ENCODE data around the gene VSIG1. TPM values are rescaled to one million over a fixed set of nuclear protein-coding genes. Genes with fewer than 3 reads are reported as not detected.

VSIG1 gene
- total RNA-seq, 1 donor from 2014 or later: 2.9 TPM

GRCh38 chrX:108019382-108019875 lies 25.4 kb upstream of the VSIG1 start:
- Histone ChIP-seq H3K4me3 (no peak overlapping the region), H3K27ac (no peak overlapping the region), H3K27me3 (no peaks in the 10 kb centered on the region), H3K36me3 (no peaks in the 10 kb centered on the region), H3K9me3 (no peaks in the 10 kb centered on the region), H3K4me1 (no peaks in the 10 kb centered on the region)
- intact Hi-C loops (cut with DNase I): no loop called here
- TF ChIP-seq CTCF (IDR thresholded peaks at IDR 0.05): no peak
- no peak for DNase-seq (ENCODE audit: low spot score in 2 of 2)

- DNase-seq (ENCODE audit: low spot score in 2 of 2): no peak
- Histone ChIP-seq H3K9me3 (no peaks in the 10 kb centered on the region), H3K27me3 (no peaks in the 10 kb centered on the region), H3K27ac (no peak overlapping the region), H3K4me3 (no peak overlapping the region), H3K36me3 (no peaks in the 10 kb centered on the region), H3K4me1 (no peaks in the 10 kb centered on the region)
- peak in 1 of 3 experiments; percentile 21 for TF ChIP-seq CTCF (IDR thresholded peaks at IDR 0.05)
- intact Hi-C loops (cut with DNase I): no loop called here
Measured at GRCh38 chrX:108020631-108021030, 24.2 kb upstream of the VSIG1 start.

- Histone ChIP-seq H3K36me3 (no peaks in the 10 kb centered on the region), H3K27ac (no peak overlapping the region), H3K4me3 (no peak overlapping the region), H3K27me3 (no peaks in the 10 kb centered on the region), H3K4me1 (no peaks in the 10 kb centered on the region), H3K9me3 (no peaks in the 10 kb centered on the region)
- intact Hi-C loops (cut with DNase I): no loop called here
- no peak for DNase-seq (ENCODE audit: low spot score in 2 of 2)
- no peak for TF ChIP-seq CTCF (IDR thresholded peaks at IDR 0.05)
Measured at GRCh38 chrX:108022491-108023089, 22.3 kb upstream of the VSIG1 start.

- no peaks in the 10 kb centered on the region for H3K27me3 ChIP-seq
- H3K4me3 ChIP-seq: no peak overlapping the region
- TF ChIP-seq CTCF (IDR thresholded peaks at IDR 0.05): no peak
- no peaks in the 10 kb centered on the region for H3K4me1 ChIP-seq
- H3K27ac ChIP-seq: no peak overlapping the region
- H3K36me3 ChIP-seq: no peaks in the 10 kb centered on the region
- intact Hi-C loops (cut with DNase I): no loop called here
- no peak for DNase-seq (ENCODE audit: low spot score in 2 of 2)
- H3K9me3 ChIP-seq: no peaks in the 10 kb centered on the region
Measured at GRCh38 chrX:108025376-108025775, 19.5 kb upstream of the VSIG1 start.

GRCh38 chrX:108025954-108026600 lies 18.8 kb upstream of the VSIG1 start:
- no peaks in the 10 kb centered on the region for H3K36me3 ChIP-seq

More at GRCh38 chrX:108025954-108026600, 18.8 kb upstream of the VSIG1 start:
- TF ChIP-seq CTCF (IDR thresholded peaks at IDR 0.05): no peak
- H3K4me1 ChIP-seq: no peaks in the 10 kb centered on the region
- H3K9me3 ChIP-seq: no peaks in the 10 kb centered on the region
- no peak overlapping the region for H3K4me3 ChIP-seq
- H3K27me3 ChIP-seq: no peaks in the 10 kb centered on the region
- intact Hi-C loops (cut with DNase I): no loop called here
- no peak overlapping the region for H3K27ac ChIP-seq
- no peak for DNase-seq (ENCODE audit: low spot score in 2 of 2)

Measured in ascending aorta (tissue), 2 donors.